HepG2 (cell line): ENCODE measurements around the gene TNP2. TPM values are rescaled to one million over a fixed set of nuclear protein-coding genes. Genes with fewer than 3 reads are reported as not detected.

ENCODE experiments used
- EZH2 ChIP-seq: conservative IDR thresholded peaks from 2 replicates; pipeline ENCODE4 v1.6.1; 2012; ENCODE audit warnings: mild to moderate bottlenecking, low read depth, low read length, moderate library complexity
- FOXM1 ChIP-seq: sonication (generic); formaldehyde crosslinking; IDR thresholded peaks from 2 replicates; pipeline ENCODE4 v1.5.0; 2020; ENCODE audit warnings: missing genetic modification reagents
- FOXO4 ChIP-seq: sonication (generic); formaldehyde crosslinking; conservative IDR thresholded peaks from 2 replicates; pipeline ENCODE4 v1.8.1; 2023; ENCODE audit warnings: missing genetic modification reagents
- GPBP1L1 ChIP-seq: sonication (generic); formaldehyde crosslinking; IDR thresholded peaks from 2 replicates; pipeline ENCODE4 v1.5.0; 2020; ENCODE audit warnings: mild to moderate bottlenecking, missing genetic modification reagents
- KDM1A ChIP-seq: IDR thresholded peaks from 2 replicates; pipeline ENCODE4 v1.6.1; 2016; ENCODE audit warnings: missing compliant biosample characterization
- MAFG ChIP-seq: sonication (generic); formaldehyde crosslinking; IDR thresholded peaks from 2 replicates; pipeline ENCODE4 v1.5.1; 2020; ENCODE audit warnings: mild to moderate bottlenecking, missing genetic modification reagents
- NFAT5 ChIP-seq: sonication (generic); formaldehyde crosslinking; IDR thresholded peaks from 2 replicates; pipeline ENCODE4 v1.4.0; 2020; ENCODE audit warnings: missing genetic modification reagents
- NFATC3 ChIP-seq: sonication (generic); formaldehyde crosslinking; IDR thresholded peaks from 2 replicates; pipeline ENCODE4 v1.5.1; 2020; ENCODE audit warnings: mild to moderate bottlenecking, missing genetic modification reagents
- SALL2 ChIP-seq: sonication (generic); formaldehyde crosslinking; IDR thresholded peaks from 2 replicates; pipeline ENCODE4 v1.8.1; 2023; ENCODE audit warnings: mild to moderate bottlenecking, missing genetic modification reagents, inconsistent platforms
- SP2 ChIP-seq: sonication (generic); formaldehyde crosslinking; IDR thresholded peaks from 2 replicates; pipeline ENCODE4 v1.5.1; 2020; ENCODE audit warnings: mild to moderate bottlenecking, missing genetic modification reagents
- TAF1 ChIP-seq: sonication (generic); formaldehyde crosslinking; IDR thresholded peaks from 2 replicates; pipeline ENCODE4 v1.4.0; 2020; ENCODE audit warnings: missing genetic modification reagents
- THAP11 ChIP-seq: IDR thresholded peaks from 2 replicates; pipeline ENCODE4 v1.6.1; 2016; ENCODE audit warnings: missing biosample characterization, missing genetic modification reagents
- ZBTB3 ChIP-seq: sonication (generic); formaldehyde crosslinking; IDR thresholded peaks from 2 replicates; pipeline ENCODE4 v1.4.0; 2020; ENCODE audit warnings: low read depth, mild to moderate bottlenecking, moderate library complexity, missing genetic modification reagents, borderline replicate concordance
- ZKSCAN5 ChIP-seq: sonication (generic); formaldehyde crosslinking; IDR thresholded peaks from 2 replicates; pipeline ENCODE4 v1.5.1; 2020; ENCODE audit warnings: mild to moderate bottlenecking, missing genetic modification reagents
- ZMAT3 ChIP-seq: sonication (generic); formaldehyde crosslinking; conservative IDR thresholded peaks from 2 replicates; pipeline ENCODE4 v1.7.0; 2021; ENCODE audit warnings: missing genetic modification reagents
- ZNF10 ChIP-seq: sonication (generic); formaldehyde crosslinking; IDR thresholded peaks from 2 replicates; pipeline ENCODE4 v1.4.0; 2020; ENCODE audit warnings: mild to moderate bottlenecking, low read depth, missing genetic modification reagents, borderline replicate concordance
- ZNF101 ChIP-seq: sonication (generic); formaldehyde crosslinking; IDR thresholded peaks from 2 replicates; pipeline ENCODE4 v1.4.0; 2020; ENCODE audit warnings: mild to moderate bottlenecking, low read depth, missing genetic modification reagents, borderline replicate concordance
- ZNF446 ChIP-seq: sonication (generic); formaldehyde crosslinking; IDR thresholded peaks from 2 replicates; pipeline ENCODE4 v1.5.0; 2020; ENCODE audit warnings: mild to moderate bottlenecking, missing genetic modification reagents
- ZNF639 ChIP-seq: conservative IDR thresholded peaks from 2 replicates; pipeline ENCODE4 v1.6.1; 2018; ENCODE audit warnings: missing genetic modification reagents
- ZNF747 ChIP-seq: sonication (generic); formaldehyde crosslinking; IDR thresholded peaks from 2 replicates; pipeline ENCODE4 v1.8.1; 2023; ENCODE audit warnings: missing genetic modification reagents, mild to moderate bottlenecking, borderline replicate concordance
- polyA plus RNA-seq, 8 experiments: library from polyadenylated mRNA; depleted of rRNA in 3 of 8; stranded (reverse) in 7 of 8; unstranded in 1 of 8; fragments of >200 nt; fragmentation: Illumina TruSeq in 4 of 8; extraction: Trizol in 4 of 8; gene quantifications; 2 replicates each; pipeline versions ENCODE4 v1.2.1 to v1.2.3, GENCODE V29; 2011 to 2016; ENCODE audit warnings: low read depth in 4 of 8, missing spikeins in 1 of 8, mixed read lengths in 1 of 8; ENCODE audit not compliant: insufficient read depth in 1 of 8
- total RNA-seq, 5 experiments: library from RNA; depleted of rRNA; stranded (reverse); fragments of >200 nt; fragmentation: Illumina TruSeq; extraction: Trizol; gene quantifications; 2 replicates each; pipeline ENCODE4 v1.2.3, GENCODE V29; 2016; ENCODE audit warnings: low read depth in 1 of 5

Gene TNP2
- total and polyA plus RNA-seq, 2 of the 13 experiments (the other 11 are each of a cell fraction or from before 2014, with no cell fraction given), result not detected

GRCh38 chr16:11257131-11257938, 11.8 kb downstream of the TNP2 start (continued):
- TF ChIP-seq NFAT5 (CRISPR knock-in tag), result peak; percentile 81; the same call in 1 of the 2 replicates
- TF ChIP-seq THAP11 (CRISPR knock-in tag), result peak; percentile 30; the same call in 1 of the 2 replicates
- no peak for TF ChIP-seq ZNF747 (CRISPR knock-in tag)
- TF ChIP-seq EZH2, result no peak
- TF ChIP-seq ZBTB3, result peak; percentile 88; the same call in 1 of the 2 replicates
- TF ChIP-seq SP2, result no peak; the same call in 1 of the 2 replicates
- TF ChIP-seq FOXM1, result no peak
- no peak for TF ChIP-seq FOXO4 (CRISPR knock-in tag)
- no peak for TF ChIP-seq KDM1A (CRISPR knock-in tag)
- TF ChIP-seq ZNF639 (CRISPR knock-in tag), result peak; percentile 8; the same call in 1 of the 2 replicates
- TF ChIP-seq NFATC3, result no peak; the same call in 1 of the 2 replicates
- TF ChIP-seq SALL2 (CRISPR knock-in tag), result peak; percentile 85; the same call in 1 of the 2 replicates
- TF ChIP-seq ZNF101 (CRISPR knock-in tag), result no peak
- no peak for TF ChIP-seq ZMAT3 (CRISPR knock-in tag)
- TF ChIP-seq MAFG (CRISPR knock-in tag), result no peak
- 0 out of 2 replicates have a peak, but pooled peaks have one; percentile 89 for TF ChIP-seq ZNF10 (CRISPR knock-in tag)
- TF ChIP-seq GPBP1L1 (CRISPR knock-in tag), result no peak
- no peak; the same call in 1 of the 2 replicates for TF ChIP-seq ZNF446 (CRISPR knock-in tag)
- no peak for TF ChIP-seq TAF1 (CRISPR knock-in tag)
- TF ChIP-seq ZKSCAN5 (CRISPR knock-in tag), result no peak
